Measurements from ENCODE around the gene IL2RA. TPM values are rescaled to one million over a fixed set of nuclear protein-coding genes. Genes with fewer than 3 reads are reported as not detected.

IL2RA gene
- total RNA-seq, 1 donor from 2014 or later, result not detected

DNA sequence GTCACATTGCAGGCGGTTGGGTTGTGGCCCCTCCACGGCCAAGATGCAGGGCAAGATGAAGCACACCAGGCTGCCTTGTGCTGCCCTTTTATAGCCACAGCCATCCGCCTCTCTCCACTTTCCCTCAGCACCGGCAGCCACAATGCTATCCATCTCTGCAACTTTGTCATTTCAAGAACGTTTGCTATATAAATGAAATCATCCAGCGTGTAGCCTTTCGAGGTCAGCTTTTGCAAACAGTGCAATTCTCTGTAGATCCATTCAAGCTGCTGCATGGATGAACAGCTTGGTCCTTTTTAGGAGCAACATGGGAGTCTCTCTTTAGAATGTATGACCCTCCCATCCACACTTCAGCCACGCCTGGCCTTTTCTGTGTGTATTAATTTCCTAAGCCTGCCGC, 78.4 kb downstream of the IL2RA start:
- no peak for DNase-seq (ENCODE audit: low read depth)
- no peak overlapping the region for H3K4me3 ChIP-seq (ENCODE audit: low read depth, low read length)
- no peak for TF ChIP-seq CTCF (conservative IDR thresholded peaks at IDR 0.05; ENCODE audit: low read depth, low read length)

- DNase-seq (ENCODE audit: low read depth), result no peak
- no peak for TF ChIP-seq CTCF (conservative IDR thresholded peaks at IDR 0.05; ENCODE audit: low read depth, low read length)
Observed at GRCh38 chr10:5981529-5981928, 80.6 kb downstream of the IL2RA start.

GRCh38 chr10:5978230-5978489, 84.0 kb downstream of the IL2RA start:
- no peak for DNase-seq (ENCODE audit: low read depth)
- peak overlapping the region; percentile 93 for H3K4me3 ChIP-seq (ENCODE audit: low read depth, low read length)
- no peak for TF ChIP-seq CTCF (conservative IDR thresholded peaks at IDR 0.05; ENCODE audit: low read depth, low read length)

More at GRCh38 chr10:5981529-5981928, 80.6 kb downstream of the IL2RA start:
- no peak overlapping the region for H3K4me3 ChIP-seq (ENCODE audit: low read depth, low read length)

- DNase-seq (ENCODE audit: low read depth), result no peak
- peak within 1 kb of the TSS; percentile 93 for H3K4me3 ChIP-seq (ENCODE audit: low read depth, low read length)
- TF ChIP-seq CTCF (conservative IDR thresholded peaks at IDR 0.05; ENCODE audit: low read depth, low read length), result no peak
Observed at GRCh38 chr10:5977471-5978229, 84.5 kb downstream of the IL2RA start, which contains the start of gene IL15RA. Gene IL15RA (minus strand): TSS chr10:5977543. CDS start chr10:5977492, 51 bp downstream.

DNA sequence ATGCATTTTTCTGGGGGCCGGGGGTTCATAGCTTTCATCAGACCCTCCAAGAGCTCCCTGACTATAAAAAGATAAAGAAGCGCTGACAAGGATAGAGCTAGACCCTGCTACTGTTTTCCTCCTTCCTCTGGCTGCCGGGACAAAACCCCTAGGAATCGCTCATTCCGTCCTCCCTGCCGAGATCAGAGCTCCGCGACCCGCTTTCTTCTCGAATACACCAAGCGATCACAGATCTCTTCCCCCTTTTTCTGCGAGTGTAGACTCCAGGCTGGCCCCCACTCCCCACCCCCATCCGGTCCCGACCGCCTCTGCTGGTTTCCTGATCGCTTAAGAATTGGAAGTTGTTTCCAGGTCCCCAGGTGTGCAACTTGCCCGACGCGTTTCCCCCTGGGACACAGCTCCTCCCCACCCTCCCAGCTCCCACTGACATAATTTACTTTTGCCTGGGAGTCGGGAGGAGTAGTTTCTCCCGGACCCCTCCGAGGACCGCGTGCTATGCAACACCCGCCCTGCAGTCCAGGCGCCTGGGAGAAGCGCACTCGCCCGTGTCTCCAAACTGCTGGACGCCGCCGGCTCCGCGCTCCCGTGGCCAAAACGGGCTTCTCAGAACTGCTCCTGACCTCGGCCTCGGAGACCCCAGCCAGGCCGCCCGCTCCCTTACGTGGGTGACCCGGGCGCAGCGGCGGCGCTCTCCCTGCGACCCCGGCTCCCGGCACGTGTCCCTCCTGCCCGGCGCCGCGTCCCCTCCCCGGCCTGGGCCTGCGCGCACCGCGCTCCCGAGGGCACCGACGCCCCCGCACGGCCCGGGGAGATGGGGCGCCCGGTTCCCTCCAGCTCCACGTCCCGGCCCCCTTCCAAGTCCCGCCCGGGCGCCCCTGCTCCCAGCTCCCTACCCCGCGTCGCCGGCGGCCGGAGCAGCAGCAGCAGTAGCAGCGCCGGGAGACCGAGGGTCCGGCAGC, 85.4 kb downstream of the IL2RA start:
- no peak for DNase-seq (ENCODE audit: low read depth)
- no peak for TF ChIP-seq CTCF (conservative IDR thresholded peaks at IDR 0.05; ENCODE audit: low read depth, low read length)
- peak overlapping the region; percentile 93 for H3K4me3 ChIP-seq (ENCODE audit: low read depth, low read length)

- no peak for TF ChIP-seq CTCF (conservative IDR thresholded peaks at IDR 0.05; ENCODE audit: low read depth, low read length)
- H3K4me3 ChIP-seq (ENCODE audit: low read depth, low read length), result peak overlapping the region; percentile 93
- DNase-seq (ENCODE audit: low read depth), result no peak
Observed at GRCh38 chr10:5975641-5976473, 86.3 kb downstream of the IL2RA start.

All from epithelial cell of proximal tubule (primary cell).